Right ventricle myocardium superior (tissue), 1 donor: ENCODE data around the gene CCDC3. TPM values are rescaled to one million over a fixed set of nuclear protein-coding genes. Genes with fewer than 3 reads are reported as not detected.

ENCODE experiments used
- ATAC-seq: fragments of 200-7000 bp; cut with Tn5 transposase; one replicate; pipeline ENCODE4 v1.9.1; 2020; ENCODE audit warnings: mild to moderate bottlenecking; ENCODE audit not compliant: poor library complexity
- DNase-seq: peaks from one replicate; pipeline ENCODE4 v3.0.0-alpha.2; 2020
- intact Hi-C: fragments of 100-400 bp; cut with DNase I; formaldehyde crosslinking; loops from one replicate; pipeline ENCODE4 v1.11.2; 2022
- total RNA-seq: library from RNA; stranded (reverse); fragmentation: NEBNext Ultra II Directional; extraction: Animal tissue kit (Norgen Biotek cat#: 25700); gene quantifications from one replicate; pipeline ENCODE4 v1.2.1, GENCODE V29; 2021
- donor health status: DM: no; HTN: yes; CAD: no; lungs with severe emphysema.

CCDC3 gene
- total RNA-seq, 1 donor from 2014 or later: 3.7 TPM

DNA sequence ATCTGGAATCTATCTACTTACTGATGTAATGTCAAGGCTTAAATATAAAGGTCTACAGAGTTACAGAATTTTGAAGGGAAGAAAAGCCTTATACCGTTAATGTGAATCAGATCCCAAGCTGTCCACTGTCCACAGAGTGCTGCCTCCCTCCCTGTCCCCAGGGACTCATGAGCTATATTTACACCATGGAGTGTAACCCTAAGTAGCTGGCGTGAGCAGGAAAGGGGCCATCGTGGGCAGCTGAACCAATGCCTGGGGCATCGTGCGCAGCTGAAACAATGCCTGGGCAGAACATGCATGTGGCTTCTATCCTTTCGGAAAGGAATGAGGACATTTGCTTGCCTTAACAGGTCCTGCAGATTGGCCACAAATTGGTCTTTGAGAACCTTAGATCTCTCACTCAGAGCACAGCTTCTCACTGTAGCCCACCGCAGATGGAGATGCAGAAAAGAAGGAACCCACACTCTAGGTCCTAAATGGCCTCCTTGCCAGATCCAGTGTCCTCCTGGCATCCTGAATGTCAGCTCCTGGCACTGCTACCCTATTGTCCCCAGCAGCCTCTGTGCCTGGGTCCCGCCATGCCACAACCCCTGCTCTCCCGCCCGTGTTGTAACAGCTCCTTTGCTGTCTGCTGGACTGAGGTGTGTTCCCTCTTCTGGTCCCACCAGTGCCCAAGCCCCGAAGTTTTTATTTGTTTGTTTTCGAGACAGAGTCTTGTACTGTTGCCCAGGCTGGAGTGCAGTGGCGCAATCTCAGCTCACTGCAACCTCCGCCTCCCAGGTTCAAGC is 30.3 kb downstream of the CCDC3 start:
- intact Hi-C loops: no loop called here
- DNase-seq (no peak), ATAC-seq (peak; percentile 39)

DNA sequence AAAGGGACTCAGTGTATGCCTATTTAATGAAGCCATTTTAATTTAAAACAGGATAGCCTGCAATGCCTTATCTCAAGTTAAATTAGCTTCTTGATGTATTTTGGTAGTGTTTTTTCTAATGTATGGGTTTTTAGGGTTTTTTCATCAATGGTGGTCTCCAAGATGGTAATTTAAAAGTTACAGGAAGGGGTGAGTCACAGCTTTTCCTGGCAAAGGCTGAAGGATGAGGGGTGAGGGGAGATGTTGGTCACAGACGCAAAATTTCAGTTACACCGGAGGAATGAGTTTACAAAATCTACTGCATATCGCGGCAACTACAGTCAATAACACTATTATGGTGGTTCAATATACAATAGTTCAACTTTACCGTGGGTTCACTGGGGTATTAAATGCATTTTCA is 31.6 kb downstream of the CCDC3 start:
- ATAC-seq (no peak), DNase-seq (no peak)
- intact Hi-C loops: no loop called here

DNA sequence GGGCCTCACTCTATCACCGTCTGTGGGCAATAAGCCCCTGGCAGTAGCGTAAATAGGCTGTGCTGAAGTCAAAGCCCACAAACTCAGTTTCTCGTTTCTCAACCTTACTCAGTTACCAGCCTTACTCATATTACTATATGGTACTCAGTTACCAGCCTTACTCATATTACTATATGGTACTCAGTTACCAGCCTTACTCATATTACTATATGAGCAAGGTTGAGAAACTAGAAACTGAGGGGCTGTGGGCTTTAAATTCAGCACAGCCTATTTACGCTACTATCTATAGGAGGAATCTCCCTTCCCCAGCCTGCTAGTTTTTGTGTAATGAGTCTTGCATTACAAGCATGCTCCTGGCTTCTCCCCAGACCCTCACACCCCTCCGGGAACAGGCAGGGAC is 35.4 kb downstream of the CCDC3 start:
- ATAC-seq (no peak), DNase-seq (no peak)
- intact Hi-C loops: no loop called here

DNA sequence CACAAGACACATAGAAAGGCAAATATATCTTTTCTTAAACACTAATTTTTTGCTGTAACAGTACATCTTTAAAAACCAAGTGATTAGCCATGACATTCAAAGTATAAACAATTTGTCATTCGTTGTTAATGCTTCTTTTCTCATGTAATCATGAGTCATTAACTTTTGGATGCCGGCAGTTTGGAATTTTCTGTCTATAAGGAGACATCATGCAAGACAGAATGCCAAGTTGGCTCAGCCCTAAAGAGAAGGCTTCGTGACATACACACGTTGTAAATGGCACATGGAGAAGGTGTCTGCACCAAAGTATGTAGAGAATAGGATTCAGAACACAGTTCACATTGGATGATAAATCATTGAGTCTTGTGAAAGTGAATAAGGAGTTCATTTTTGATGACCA is 35.9 kb downstream of the CCDC3 start:
- intact Hi-C loops: no loop called here
- no peak for DNase-seq
- no peak for ATAC-seq

DNA sequence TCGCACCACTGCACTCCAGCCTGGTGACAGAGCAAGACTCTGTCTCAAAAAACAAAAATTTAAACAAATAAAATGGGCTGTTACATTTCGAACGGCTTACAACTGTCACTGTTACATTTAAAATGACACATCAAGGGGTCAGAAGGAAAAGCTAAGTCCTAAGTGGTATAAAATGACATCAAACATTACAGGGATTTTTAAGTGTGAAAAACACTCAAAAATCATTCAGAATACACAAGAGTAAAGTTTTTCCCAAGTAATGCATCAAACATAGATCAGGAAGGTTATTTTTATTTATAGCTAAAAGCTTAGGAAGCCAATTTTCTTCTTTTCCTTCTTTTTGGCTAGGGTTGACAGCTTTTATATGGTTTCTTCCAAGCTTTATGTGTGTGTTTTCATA is 39.0 kb downstream of the CCDC3 start:
- intact Hi-C loops: no loop called here
- no peak for DNase-seq
- no peak for ATAC-seq

DNA sequence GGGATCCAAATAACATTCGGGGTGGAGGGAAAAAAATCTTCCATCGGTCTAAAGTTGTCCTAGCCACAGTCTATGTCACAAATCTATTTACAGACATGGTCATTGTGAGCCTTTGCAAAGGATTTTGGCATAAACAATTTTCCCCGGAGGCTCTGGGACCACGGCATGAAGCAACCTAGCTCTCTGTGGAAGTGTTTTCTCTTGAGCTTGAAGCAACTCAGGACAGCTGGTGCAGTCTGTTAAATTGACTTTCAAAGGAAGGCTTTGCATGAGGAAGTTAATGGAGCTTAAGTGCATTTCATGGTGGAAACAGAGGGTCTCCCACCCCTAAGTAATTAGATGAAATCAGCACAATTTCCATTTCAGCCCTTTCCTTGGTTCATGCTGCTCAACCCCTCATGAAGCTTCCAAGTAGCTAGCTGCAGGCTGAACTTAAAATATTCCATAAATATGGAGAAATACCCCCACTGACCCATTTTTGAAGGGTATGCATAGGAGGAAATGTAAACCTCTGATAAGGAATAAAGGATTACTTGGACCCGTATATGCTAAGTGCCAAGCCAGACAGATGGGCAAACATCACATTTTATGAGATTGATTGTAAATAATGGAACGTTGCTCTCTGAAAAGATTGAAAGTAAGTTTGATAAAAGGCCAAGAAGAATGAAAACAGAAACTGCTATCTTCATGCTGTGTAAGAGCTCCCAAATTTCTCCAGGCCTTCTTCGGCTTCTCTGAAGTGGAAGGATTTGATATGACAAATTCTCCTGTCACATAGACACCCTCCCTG is 39.9 kb downstream of the CCDC3 start:
- DNase-seq (no peak), ATAC-seq (peak; percentile 53)
- intact Hi-C loops: no loop called here

DNA sequence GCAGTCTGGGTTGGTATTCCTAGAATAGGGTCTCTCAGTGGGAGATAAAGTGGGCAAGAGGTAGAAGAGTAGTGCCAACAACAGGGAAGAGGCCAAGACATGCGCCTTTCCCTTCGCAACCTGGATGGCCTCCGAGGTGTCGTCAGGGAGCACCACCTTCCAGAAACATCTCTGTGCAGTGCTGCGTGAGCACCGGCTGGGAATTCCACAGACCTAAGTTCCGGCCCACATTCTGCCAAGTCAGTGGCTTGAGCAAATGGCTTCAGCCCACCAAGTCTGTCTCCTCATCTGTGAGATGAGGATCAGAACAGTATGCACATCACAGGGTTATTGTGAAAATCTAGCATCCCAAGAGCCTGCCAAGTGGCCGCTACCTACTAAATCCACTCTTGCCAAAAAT is 40.6 kb downstream of the CCDC3 start:
- ATAC-seq (peak; percentile 48), DNase-seq (no peak)
- intact Hi-C loops: no loop called here

DNA sequence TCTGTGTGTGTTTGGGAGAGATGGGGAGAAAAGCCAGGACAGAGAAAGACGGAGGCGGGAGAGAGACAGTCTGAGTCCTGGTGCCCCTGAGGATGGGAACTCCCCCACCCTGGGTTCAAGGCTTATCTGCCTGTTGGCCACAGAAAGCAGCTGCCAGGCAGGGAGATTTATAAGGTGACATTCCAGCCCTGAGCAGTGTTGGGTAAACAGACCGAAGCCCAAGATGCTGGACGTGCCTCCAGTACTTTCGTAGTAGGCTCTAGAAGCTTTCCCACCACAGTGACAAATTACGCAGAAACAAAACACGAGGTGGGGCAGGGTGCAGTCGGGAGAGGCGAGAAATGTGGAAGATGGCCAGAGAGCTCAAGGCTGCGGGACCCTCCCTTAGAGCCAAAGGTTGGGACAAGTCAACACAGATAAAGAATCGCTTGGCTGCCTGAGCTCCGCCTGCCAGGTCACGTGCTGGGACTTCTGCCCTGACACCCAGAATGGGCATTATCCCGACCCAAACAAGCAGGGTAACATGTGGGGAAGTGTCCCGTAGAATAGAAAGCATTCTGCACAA is 41.1 kb downstream of the CCDC3 start:
- ATAC-seq (peak; percentile 71), DNase-seq (no peak)
- intact Hi-C loops: no loop called here

DNA sequence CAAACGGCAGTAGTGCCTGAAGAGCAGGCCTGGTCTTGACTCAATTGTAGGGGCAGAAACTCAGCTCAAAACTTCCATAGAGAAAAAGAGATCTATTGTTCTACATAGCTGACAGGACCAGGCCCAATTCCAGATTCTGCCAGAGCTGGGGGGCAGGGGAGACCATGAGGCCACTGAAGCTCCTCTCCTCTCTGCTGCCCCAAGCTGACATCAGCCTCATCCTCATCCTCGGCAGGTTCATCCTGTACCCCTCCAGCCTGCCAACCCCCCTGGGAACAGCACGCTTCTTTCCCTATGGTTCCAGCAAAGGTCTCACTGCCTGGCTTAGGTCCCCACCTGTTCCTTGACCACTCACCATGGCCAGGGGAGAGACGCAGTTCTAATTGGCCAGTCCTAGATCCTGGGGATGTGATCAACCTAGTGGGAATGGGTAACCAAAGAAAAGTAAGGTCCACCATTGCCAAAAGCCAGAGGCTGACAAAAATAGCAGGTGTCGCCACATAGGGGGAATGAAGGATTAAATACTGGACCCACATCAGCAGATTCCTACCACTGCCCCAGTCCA is 42.9 kb downstream of the CCDC3 start:
- DNase-seq: no peak
- no peak for ATAC-seq

DNA sequence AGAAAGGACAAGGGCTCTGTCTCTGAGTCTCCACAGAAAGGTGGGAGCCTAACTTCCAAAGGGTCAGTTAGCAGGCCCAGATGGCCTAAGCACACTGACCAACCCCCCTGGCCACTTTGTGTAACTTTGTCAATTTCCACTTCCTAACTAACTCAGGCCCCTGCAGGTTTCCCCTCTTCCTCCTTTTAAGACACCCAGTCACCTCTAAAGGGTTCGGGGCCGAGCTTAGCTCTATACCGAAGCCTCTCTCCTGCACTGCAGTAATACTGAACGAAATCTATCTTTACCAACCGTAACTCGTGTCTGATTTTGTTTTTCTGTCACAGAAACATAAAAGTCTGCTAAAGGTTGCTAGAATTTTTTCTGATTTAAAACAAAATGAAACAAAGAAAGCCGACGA is 44.4 kb downstream of the CCDC3 start:
- DNase-seq (no peak), ATAC-seq (no peak)
- intact Hi-C loops: no loop called here

More for the DNA sequence above, 42.9 kb downstream of the CCDC3 start:
- intact Hi-C loops: no loop called here

DNA sequence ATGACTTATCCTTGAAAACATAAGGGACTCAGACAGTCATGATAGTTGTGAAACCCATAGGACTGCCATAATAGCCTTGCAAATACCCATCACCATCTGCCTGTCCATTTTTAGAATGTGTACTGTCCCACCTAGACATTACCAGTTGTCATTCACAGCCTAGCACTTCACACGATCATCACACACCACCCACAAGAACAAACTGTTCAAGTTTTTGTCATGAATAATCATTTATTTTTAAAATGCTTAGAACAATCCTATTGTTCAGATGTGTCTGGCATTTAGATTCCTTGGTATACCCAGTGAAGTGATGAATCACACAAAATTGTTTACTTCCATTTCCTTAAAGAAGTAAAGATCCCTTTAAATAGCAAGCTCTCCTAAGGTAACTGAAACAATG is 46.6 kb downstream of the CCDC3 start:
- no peak for ATAC-seq
- DNase-seq: no peak
- intact Hi-C loops: no loop called here

DNA sequence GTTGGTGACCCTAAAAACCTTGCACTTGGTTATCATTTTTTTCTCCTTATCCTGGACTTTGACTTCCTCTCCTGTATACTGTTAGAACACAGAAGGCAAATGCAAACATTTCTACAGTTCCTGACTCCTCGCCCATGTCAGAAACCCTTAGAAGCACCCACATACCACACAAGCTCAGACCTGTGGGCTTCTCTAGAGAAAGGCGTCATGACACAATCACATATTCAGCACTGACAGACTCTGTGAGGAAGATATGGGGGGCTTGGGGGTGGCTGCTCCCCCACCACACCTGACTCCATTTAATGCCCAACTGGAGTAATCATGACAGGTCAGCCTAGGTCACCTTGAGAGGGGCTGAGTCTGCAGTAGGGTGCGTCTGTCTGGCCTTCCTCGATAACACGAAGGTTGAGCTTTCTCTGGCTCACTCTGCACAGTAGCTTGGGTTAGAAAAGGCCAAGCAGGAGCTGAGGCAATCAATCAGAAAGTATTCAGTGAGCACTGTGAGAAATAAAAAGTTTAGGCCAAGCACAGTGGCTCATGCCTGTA is 50.9 kb downstream of the CCDC3 start:
- ATAC-seq (no peak), DNase-seq (no peak)
- intact Hi-C loops: no loop called here

DNA sequence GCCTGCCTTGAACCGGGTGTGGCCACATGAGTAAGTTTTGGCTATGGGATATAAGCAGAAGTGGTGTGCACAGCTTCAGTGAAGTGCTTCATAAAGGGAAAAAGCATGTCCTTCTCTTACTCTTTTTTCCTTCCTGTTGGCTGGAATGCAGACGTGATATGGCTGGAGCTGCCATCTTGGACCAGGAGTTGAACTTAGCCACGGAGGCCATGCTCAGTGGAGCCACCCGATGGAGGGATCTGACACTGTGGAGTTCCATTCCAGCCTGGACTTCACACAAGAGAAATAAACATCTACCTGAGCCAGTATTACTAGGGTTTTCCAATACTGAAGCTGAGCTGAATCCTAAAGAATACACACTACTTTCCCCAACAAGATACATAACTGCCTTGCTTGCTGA is 52.3 kb downstream of the CCDC3 start:
- ATAC-seq (no peak), DNase-seq (no peak)
- intact Hi-C loops: no loop called here

DNA sequence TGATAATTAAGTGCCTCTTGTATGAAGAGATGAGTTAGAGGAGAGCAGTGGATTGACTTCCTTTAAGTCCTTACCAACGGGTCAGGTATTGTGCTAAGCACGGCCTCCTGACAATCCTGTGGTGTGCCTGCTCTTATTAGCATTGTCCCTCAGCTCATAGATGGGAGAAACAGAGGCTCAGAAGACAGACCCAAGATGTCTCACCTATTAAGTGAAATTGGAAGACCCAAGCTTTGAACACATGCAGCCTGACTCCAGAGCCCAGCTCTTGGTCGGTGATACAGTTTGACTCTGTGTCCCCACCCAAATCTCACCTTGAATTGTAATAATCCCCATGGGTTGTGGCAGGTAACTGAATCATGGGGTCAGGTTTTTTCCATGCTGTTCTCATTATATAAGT is 53.8 kb downstream of the CCDC3 start:
- ATAC-seq (no peak), DNase-seq (no peak)
- intact Hi-C loops: no loop called here

DNA sequence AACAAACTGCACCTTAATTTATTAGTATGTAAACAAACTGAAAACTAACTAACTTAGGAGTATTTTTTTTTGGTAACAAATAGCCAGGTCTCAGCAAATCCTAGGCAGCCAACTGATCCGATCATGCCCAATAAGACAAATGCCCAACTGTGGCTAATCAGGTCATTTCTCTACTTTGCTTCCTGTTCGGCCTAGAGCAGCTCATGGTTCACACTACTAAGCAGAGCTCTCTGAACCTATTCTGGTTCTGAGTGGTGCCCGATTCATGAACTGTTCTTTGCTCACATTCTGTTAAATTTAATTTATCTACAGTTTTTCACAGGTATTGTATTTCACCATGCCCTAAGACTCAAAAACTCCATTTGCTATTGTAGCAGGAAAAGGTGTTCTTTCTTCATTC is 55.1 kb downstream of the CCDC3 start:
- DNase-seq (no peak), ATAC-seq (no peak)
- intact Hi-C loops: no loop called here

DNA sequence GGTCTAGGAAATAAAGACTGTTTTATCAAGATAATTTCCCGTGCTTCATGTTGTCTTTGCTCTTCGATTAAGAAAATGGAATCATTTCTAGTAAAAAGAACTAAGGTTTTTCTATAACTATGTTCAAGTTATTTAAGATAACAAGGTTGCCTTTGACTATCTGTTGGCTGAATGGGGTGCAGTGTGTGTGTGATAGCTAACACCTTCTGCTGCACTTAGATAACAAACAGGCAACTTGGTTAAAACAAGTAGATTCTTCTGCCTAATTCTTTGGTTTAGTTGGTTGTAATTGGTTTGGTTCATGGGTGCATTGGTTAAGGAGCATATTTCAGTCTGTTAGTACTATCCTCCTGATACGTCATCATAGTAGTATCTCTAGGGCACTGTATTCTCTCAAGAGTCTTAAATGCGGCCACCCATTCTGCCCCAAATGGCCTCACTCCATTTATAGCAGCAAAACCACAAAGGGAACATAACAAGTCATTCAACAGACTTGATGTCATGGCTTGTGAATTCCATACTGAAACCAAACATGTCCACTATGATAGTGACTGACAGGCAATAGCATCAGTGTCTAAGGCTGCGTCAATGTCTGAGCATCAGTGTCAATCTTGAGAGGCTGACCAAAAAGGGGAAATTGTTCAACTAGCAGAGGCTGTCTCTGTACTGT is 55.7 kb downstream of the CCDC3 start:
- no peak for ATAC-seq
- intact Hi-C loops: no loop called here

DNA sequence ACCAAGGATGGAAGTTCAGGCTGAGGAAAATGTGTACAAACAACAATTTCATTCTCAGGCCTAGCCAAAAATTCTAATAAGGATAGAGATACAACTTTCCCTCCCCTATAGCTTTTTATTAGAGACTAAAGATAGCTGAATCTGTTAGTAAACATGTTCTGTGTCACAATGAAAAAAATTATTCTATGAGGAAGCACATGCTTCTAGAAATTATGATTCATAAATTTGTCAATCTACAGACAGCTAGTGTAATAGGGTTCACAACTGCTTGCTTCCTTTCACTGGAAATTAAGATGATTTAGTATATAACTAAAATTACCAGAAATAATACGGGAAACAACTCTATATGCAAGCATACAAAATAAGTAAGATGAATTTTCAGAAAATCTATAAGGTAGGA is 56.6 kb downstream of the CCDC3 start:
- intact Hi-C loops: no loop called here
- ATAC-seq (no peak), DNase-seq (no peak)

More for the DNA sequence above, 55.7 kb downstream of the CCDC3 start:
- no peak for DNase-seq

DNA sequence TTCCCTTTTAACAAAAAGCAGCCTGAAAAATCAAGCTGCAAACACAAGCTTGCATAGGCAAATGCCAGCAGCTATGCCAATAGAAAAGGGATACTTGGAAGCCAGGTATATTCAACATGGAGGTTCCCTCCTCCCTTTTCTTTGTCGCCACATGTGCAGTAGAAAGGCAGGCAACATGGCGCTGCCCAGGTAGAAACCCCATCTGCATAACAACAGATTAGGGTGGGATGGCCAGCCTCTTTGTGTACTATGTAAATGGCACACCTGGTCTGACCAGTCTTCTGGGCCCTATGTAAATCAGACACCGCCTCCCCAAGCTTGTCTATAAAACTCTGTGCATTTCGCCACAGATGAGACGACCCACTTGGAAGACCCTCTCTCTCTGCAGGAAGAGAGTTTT is 58.1 kb downstream of the CCDC3 start:
- ATAC-seq (no peak), DNase-seq (no peak)
- intact Hi-C loops: no loop called here

DNA sequence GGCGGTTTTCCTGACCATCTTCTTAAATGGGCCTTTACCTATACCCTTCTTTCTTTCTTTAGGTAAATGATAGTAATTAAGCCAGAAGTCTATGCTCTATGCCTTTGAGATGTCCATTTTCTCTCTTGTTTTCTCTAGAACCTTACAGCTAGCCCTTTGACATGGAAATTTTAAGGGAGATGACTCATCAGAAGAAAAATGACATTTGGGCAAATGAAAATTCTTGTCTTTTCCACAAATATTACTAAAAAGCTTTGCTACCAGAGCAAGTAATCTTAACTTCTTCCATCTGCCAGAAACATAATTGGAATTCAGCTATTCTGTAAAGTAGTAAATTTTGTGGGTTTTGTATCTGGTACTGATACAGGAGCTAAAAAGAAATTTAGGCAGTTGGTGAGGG is 59.5 kb downstream of the CCDC3 start:
- intact Hi-C loops: no loop called here
- DNase-seq (no peak), ATAC-seq (no peak)
